ENCODE measurements around the gene PYY. TPM values are rescaled to one million over a fixed set of nuclear protein-coding genes. Genes with fewer than 3 reads are reported as not detected.

PYY gene
- total and polyA plus RNA-seq, 4 donors = 0.68 TPM; not detected in 3

Other genes starting within 250 kb of the PYY start
- gene SOST, start 195.1 kb downstream of the PYY start, total RNA-seq = under 1 TPM; 0.17 to 0.50 TPM
- 1 to 10 TPM in 1 of 2 donors, under 1 TPM in 1; 0.67 to 1.5 TPM for gene SOST, start 195.1 kb downstream of the PYY start, polyA plus RNA-seq (ENCODE audit: insufficient read length in 2 of 2)
- 10 to 100 TPM; 41.3 to 49.0 TPM for gene DUSP3, start 175.0 kb downstream of the PYY start, total RNA-seq
- gene DUSP3, start 175.0 kb downstream of the PYY start, polyA plus RNA-seq (ENCODE audit: insufficient read length in 2 of 2) = 10 to 100 TPM; 40.3 to 41.6 TPM
- gene CFAP97D1, start 173.5 kb downstream of the PYY start, total RNA-seq = under 1 TPM in 1 of 2 donors, not detected in 1; 0.10 TPM
- gene CFAP97D1, start 173.5 kb downstream of the PYY start, polyA plus RNA-seq (ENCODE audit: insufficient read length in 2 of 2) = under 1 TPM; 0.12 to 0.16 TPM
- 10 to 100 TPM; 15.9 to 30.2 TPM for gene MPP3, start 120.8 kb downstream of the PYY start, total RNA-seq
- 10 to 100 TPM; 32.3 to 41.5 TPM for gene MPP3, start 120.8 kb downstream of the PYY start, polyA plus RNA-seq (ENCODE audit: insufficient read length in 2 of 2)
- gene CD300LG, start 106.8 kb downstream of the PYY start, total RNA-seq = under 1 TPM; 0.39 to 0.40 TPM
- gene CD300LG, start 106.8 kb downstream of the PYY start, polyA plus RNA-seq (ENCODE audit: insufficient read length in 2 of 2) = under 1 TPM; 0.40 to 0.69 TPM
- gene MPP2, start 46.4 kb downstream of the PYY start, total RNA-seq = 10 to 100 TPM; 12.1 to 24.1 TPM
- gene MPP2, start 46.4 kb downstream of the PYY start, polyA plus RNA-seq (ENCODE audit: insufficient read length in 2 of 2) = 10 to 100 TPM; 38.3 to 43.4 TPM
- gene PPY, start 11.5 kb downstream of the PYY start, total RNA-seq = not detected
- not detected for gene PPY, start 11.5 kb downstream of the PYY start, polyA plus RNA-seq (ENCODE audit: insufficient read length in 2 of 2)
- gene NAGS, start 50.7 kb upstream of the PYY start, total RNA-seq = 1 to 10 TPM; 1.6 to 3.5 TPM
- 1 to 10 TPM; 1.4 to 2.0 TPM for gene NAGS, start 50.7 kb upstream of the PYY start, polyA plus RNA-seq (ENCODE audit: insufficient read length in 2 of 2)
- gene TMEM101, start 61.0 kb upstream of the PYY start, total RNA-seq = 10 to 100 TPM; 26.4 to 47.4 TPM
- 10 to 100 TPM; 21.1 to 29.7 TPM for gene TMEM101, start 61.0 kb upstream of the PYY start, polyA plus RNA-seq (ENCODE audit: insufficient read length in 2 of 2)
- 10 to 100 TPM; 22.2 to 24.4 TPM for gene LSM12, start 112.7 kb upstream of the PYY start, total RNA-seq
- gene LSM12, start 112.7 kb upstream of the PYY start, polyA plus RNA-seq (ENCODE audit: insufficient read length in 2 of 2) = 10 to 100 TPM; 41.8 to 48.0 TPM
- 10 to 100 TPM; 31.0 to 56.9 TPM for gene G6PC3, start 116.8 kb upstream of the PYY start, total RNA-seq
- gene G6PC3, start 116.8 kb upstream of the PYY start, polyA plus RNA-seq (ENCODE audit: insufficient read length in 2 of 2) = 100 to 1,000 TPM; 125 to 128 TPM
- gene HDAC5, start 169.7 kb upstream of the PYY start, total RNA-seq = 10 to 100 TPM; 32.1 to 43.7 TPM
- 10 to 100 TPM; 64.2 to 68.8 TPM for gene HDAC5, start 169.7 kb upstream of the PYY start, polyA plus RNA-seq (ENCODE audit: insufficient read length in 2 of 2)
- 1 to 10 TPM in 1 of 2 donors, under 1 TPM in 1; 0.79 to 2.3 TPM for gene HROB, start 188.0 kb upstream of the PYY start, total RNA-seq
- gene HROB, start 188.0 kb upstream of the PYY start, polyA plus RNA-seq (ENCODE audit: insufficient read length in 2 of 2) = 1 to 10 TPM; 3.1 to 4.8 TPM
- under 1 TPM in 1 of 2 donors, not detected in 1; 0.11 TPM for gene ASB16, start 216.8 kb upstream of the PYY start, total RNA-seq
- gene ASB16, start 216.8 kb upstream of the PYY start, polyA plus RNA-seq (ENCODE audit: insufficient read length in 2 of 2) = 1 to 10 TPM; 1.4 to 3.1 TPM
- 10 to 100 TPM; 27.2 to 39.8 TPM for gene TMUB2, start 233.0 kb upstream of the PYY start, total RNA-seq
- gene TMUB2, start 233.0 kb upstream of the PYY start, polyA plus RNA-seq (ENCODE audit: insufficient read length in 2 of 2) = 10 to 100 TPM; 40.8 to 54.8 TPM
- gene ATXN7L3, start 245.9 kb upstream of the PYY start, total RNA-seq = 10 to 100 TPM; 41.9 to 47.4 TPM
- gene ATXN7L3, start 245.9 kb upstream of the PYY start, polyA plus RNA-seq (ENCODE audit: insufficient read length in 2 of 2) = 100 to 1,000 TPM; 109 to 118 TPM

Measured in spinal cord (tissue), 4 donors.